ENCODE measurements around the gene TDRD10. TPM values are rescaled to one million over a fixed set of nuclear protein-coding genes. Genes with fewer than 3 reads are reported as not detected.

The TDRD10 gene
- polyA plus RNA-seq, 1 experiment: not detected

- Histone ChIP-seq H3K36me3 (ENCODE audit: control insufficient read depth, insufficient read depth, low read length) (no peaks in the 10 kb centered on the region), H3K4me3 (ENCODE audit: low read depth, low read length) (no peak overlapping the region), H3K27me3 (ENCODE audit: control insufficient read depth, insufficient read depth, low read length) (peaks cover 31% of the 10 kb centered on the region)
- DNase-seq (ENCODE audit: low read depth): no peak
- ChIA-PET CTCF (interaction anchor here (1.1 to 1.4 kb wide), 3 partner anchors 11 to 54 kb away, joined by 3 to 5 read pairs (median 4); no protein-coding TSS in a partner anchor), POLR2A (no interaction called here)
- TF ChIP-seq CTCF (IDR thresholded peaks at IDR 0.05; ENCODE audit: insufficient read depth, low read depth, low read length): no peak
Observed at GRCh38 chr1:154492115-154492514, 9.9 kb upstream of the TDRD10 start.

DNA sequence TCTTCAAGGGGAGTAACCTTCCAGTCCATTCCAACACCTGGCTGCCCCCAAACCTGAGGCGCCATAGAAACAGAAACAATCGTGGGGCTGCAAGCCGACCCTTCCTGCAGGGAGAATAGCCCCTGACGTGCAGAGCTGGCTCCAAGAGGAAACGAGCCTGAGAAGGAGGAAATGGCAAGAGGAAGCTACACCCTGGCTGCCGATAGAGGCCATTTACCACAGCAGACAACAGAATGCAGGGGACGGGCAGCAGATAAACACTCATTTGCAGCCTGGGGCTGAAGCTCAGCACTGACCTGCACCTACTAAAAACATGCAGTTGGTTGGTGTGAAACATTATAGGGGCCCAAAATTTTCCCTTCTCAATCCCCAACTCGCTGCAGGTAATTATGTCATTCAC is 8.7 kb upstream of the TDRD10 start:
- H3K4me3 ChIP-seq (ENCODE audit: low read depth, low read length): no peak overlapping the region
- POLR2A ChIA-PET: no interaction called here
- DNase-seq (ENCODE audit: low read depth): no peak
- CTCF ChIA-PET: interaction anchor here (0.9 to 1.4 kb wide), 2 partner anchors 14 to 55 kb away, joined by 3 read pairs; no protein-coding TSS in a partner anchor
- H3K36me3 ChIP-seq (ENCODE audit: control insufficient read depth, insufficient read depth, low read length): no peaks in the 10 kb centered on the region
- TF ChIP-seq CTCF (IDR thresholded peaks at IDR 0.05; ENCODE audit: insufficient read depth, low read depth, low read length): no peak
- peaks cover 31% of the 10 kb centered on the region for H3K27me3 ChIP-seq (ENCODE audit: control insufficient read depth, insufficient read depth, low read length)

DNA sequence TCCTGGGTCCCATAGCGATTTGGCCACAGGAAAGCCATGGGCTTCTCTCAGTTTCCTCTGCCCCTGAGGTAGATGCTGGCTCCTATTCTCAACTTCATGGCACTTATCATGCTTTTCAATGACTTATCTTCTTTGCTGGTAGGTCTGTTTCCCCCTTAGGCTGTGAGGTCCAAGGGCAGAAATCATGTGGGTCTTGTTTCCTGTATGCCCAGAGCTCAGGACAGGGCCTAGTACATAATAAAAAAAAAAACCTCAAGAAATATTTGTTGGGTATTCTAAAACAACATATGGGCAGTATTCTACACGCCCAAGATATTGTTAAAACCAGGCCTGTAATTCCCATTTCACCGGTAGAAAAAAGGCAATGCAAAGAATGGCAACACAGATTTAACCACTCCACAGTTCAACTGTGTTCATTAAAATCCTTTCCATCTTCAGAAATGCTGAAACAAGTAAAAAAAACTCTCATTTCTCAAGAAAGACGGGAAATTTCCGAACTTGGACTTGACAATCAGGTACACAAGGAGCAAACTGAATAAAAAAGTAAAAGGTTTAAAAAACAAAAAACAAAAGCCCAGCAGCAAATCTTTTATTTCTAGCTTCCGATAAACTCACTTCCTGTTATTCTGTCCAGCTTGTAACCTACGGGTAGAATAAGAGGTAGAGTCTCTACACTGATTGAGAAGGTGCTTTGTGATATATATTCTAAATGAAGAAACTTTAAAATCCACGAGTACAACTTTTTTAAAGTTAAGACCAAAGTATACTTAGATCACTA is 6.3 kb upstream of the TDRD10 start:
- H3K36me3 ChIP-seq (ENCODE audit: control insufficient read depth, insufficient read depth, low read length): no peaks in the 10 kb centered on the region
- no peak for TF ChIP-seq CTCF (IDR thresholded peaks at IDR 0.05; ENCODE audit: insufficient read depth, low read depth, low read length)
- ChIA-PET CTCF (interaction anchor here (0.8 to 0.9 kb wide), 2 partner anchors 13 to 16 kb away, joined by 3 read pairs; no protein-coding TSS in a partner anchor), POLR2A (no interaction called here)
- H3K4me3 ChIP-seq (ENCODE audit: low read depth, low read length): no peak overlapping the region
- H3K27me3 ChIP-seq (ENCODE audit: control insufficient read depth, insufficient read depth, low read length): peaks cover 42% of the 10 kb centered on the region
- no peak for DNase-seq (ENCODE audit: low read depth)

- no peaks in the 10 kb centered on the region for H3K36me3 ChIP-seq (ENCODE audit: control insufficient read depth, insufficient read depth, low read length)
- no peak for TF ChIP-seq CTCF (IDR thresholded peaks at IDR 0.05; ENCODE audit: insufficient read depth, low read depth, low read length)
- DNase-seq (ENCODE audit: low read depth): no peak
- CTCF ChIA-PET: interaction anchor here (1.1 kb wide), 1 partner anchor 263 kb away, joined by 3 read pairs; no protein-coding TSS in a partner anchor
- POLR2A ChIA-PET: no interaction called here
- H3K27me3 ChIP-seq (ENCODE audit: control insufficient read depth, insufficient read depth, low read length): peaks cover 40% of the 10 kb centered on the region
- no peak overlapping the region for H3K4me3 ChIP-seq (ENCODE audit: low read depth, low read length)
Observed at GRCh38 chr1:154496383-154496782, 5.6 kb upstream of the TDRD10 start.

GRCh38 chr1:154497026-154497806 is 4.8 kb upstream of the TDRD10 start:
- no peak for DNase-seq (ENCODE audit: low read depth)
- POLR2A ChIA-PET: no interaction called here
- no peaks in the 10 kb centered on the region for H3K36me3 ChIP-seq (ENCODE audit: control insufficient read depth, insufficient read depth, low read length)
- H3K27me3 ChIP-seq (ENCODE audit: control insufficient read depth, insufficient read depth, low read length): peaks cover 37% of the 10 kb centered on the region
- TF ChIP-seq CTCF (IDR thresholded peaks at IDR 0.05; ENCODE audit: insufficient read depth, low read depth, low read length): no peak
- no peak overlapping the region for H3K4me3 ChIP-seq (ENCODE audit: low read depth, low read length)
- CTCF ChIA-PET: interaction anchor here (1.1 kb wide), 1 partner anchor 262 kb away, joined by 3 read pairs; no protein-coding TSS in a partner anchor
